ENCODE data around the gene ALDH1A2.

DNA sequence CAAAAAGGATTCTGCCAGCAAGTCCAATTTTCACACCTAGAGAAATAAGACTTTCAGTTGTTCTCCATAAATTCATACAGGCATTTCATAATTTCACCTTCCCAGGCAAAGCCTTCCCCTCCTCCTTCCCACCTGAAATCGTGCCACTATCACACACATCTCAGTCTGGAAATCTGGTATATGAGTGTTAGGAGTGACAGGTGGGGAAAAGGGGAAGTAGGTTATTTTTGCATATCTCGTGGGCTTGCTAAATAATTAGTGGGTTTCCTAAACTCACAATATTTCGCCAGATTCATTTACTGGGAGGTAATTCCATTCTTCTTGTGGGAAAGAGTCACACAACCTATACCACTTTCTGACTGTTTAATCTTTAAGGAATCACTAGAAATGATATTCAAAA lies 7.4 kb downstream of the ALDH1A2 start:
- TF ChIP-seq, protein P1, sequence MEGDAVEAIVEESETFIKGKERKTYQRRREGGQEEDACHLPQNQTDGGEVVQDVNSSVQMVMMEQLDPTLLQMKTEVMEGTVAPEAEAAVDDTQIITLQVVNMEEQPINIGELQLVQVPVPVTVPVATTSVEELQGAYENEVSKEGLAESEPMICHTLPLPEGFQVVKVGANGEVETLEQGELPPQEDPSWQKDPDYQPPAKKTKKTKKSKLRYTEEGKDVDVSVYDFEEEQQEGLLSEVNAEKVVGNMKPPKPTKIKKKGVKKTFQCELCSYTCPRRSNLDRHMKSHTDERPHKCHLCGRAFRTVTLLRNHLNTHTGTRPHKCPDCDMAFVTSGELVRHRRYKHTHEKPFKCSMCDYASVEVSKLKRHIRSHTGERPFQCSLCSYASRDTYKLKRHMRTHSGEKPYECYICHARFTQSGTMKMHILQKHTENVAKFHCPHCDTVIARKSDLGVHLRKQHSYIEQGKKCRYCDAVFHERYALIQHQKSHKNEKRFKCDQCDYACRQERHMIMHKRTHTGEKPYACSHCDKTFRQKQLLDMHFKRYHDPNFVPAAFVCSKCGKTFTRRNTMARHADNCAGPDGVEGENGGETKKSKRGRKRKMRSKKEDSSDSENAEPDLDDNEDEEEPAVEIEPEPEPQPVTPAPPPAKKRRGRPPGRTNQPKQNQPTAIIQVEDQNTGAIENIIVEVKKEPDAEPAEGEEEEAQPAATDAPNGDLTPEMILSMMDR (conservative IDR thresholded peaks at IDR 0.05; ENCODE audit: low read depth, low read length) = no peak
- TF ChIP-seq EZH2phosphoT487 (IDR thresholded peaks at IDR 0.05; ENCODE audit: borderline replicate concordance, low read length) = no peak

Data from PC-3 (cell line).